GM10266 (cell line): ENCODE results near the gene ATL3.
"Not testable (repeated sequence)": the region's sequence is repeated elsewhere in the genome, so short reads cannot be mapped to it uniquely, and the experiment has no call there.

Experiments
- DNase-seq: peaks from one replicate; pipeline ENCODE4 v3.0.0; 2012; ENCODE audit errors: extremely low spot score
- CTCF ChIP-seq: IDR thresholded peaks from 2 replicates; pipeline ENCODE4 v1.5.1; 2012; ENCODE audit warnings: mild to moderate bottlenecking, low read depth; ENCODE audit not compliant: control insufficient read depth, insufficient read depth; ENCODE audit errors: missing control alignments

The ATL3 gene

GRCh38 chr11:63687845-63688244, 16.7 kb upstream of the ATL3 start:
- DNase-seq, result no peak
- TF ChIP-seq CTCF, result no peak

DNA sequence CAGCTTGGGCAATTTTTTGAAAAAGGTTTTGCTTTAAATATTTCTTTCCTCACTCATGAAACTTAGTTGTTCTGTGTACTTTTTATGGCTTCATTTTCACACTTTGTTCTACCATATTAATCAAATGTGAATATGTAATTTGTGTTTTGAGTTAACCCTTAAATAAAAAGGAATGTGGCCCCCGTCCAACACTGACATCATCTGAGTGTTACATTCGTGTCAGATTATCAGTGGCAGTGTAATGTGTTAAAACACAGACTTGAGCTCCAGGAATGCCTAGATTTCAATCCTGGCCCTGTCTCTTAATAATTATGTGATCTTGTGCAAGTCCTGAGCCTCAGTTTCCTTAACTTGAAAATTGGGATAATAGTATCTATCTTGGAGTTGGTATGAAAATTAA, 15.8 kb upstream of the ATL3 start:
- no peak for TF ChIP-seq CTCF
- DNase-seq, result no peak

- not testable (repeated sequence) for DNase-seq
Observed at GRCh38 chr11:63685158-63685721, 14.1 kb upstream of the ATL3 start.

DNA sequence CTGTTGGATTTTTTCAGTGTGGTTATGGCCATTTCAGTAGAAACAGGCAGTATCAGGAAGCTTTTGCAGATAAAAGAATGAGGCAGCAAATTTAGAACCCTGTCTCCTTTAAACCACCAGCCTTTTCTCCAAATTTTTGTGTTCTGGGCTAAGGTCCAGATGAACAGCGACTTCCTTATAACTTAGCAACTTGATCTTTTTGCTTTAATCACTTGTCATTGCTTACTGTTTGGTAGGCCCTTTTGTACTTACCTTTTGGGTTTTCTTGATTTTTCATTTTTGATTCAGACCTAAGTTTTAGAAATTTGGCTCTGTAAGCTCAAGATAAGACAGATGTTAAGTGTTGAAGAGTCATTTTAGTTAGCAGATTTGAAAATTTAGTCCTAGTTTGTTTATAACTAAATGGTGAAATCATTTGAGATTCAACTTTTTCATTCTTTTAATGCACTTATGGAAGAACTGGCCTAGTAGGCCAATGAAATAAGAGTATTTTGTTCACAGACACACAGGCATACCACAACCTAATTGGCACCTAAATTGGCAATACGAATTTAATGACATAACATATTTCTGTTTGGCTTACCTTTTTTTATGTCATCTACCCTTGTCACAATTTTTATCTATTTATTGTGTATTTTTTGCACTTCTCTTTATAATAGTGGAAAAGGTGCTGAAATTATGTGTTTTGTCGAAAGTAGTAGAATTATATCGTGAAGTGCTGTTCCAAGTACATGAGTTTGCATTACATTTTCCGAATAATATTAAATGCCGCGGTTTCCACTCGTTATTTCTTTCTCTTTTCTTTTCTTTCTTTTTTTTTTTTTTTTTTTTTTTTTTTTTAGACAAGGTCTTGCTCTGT, 12.2 kb upstream of the ATL3 start:
- no peak for DNase-seq
- no peak for TF ChIP-seq CTCF

GRCh38 chr11:63682066-63683021, 11.2 kb upstream of the ATL3 start:
- no peak for DNase-seq
- TF ChIP-seq CTCF, result no peak

DNA sequence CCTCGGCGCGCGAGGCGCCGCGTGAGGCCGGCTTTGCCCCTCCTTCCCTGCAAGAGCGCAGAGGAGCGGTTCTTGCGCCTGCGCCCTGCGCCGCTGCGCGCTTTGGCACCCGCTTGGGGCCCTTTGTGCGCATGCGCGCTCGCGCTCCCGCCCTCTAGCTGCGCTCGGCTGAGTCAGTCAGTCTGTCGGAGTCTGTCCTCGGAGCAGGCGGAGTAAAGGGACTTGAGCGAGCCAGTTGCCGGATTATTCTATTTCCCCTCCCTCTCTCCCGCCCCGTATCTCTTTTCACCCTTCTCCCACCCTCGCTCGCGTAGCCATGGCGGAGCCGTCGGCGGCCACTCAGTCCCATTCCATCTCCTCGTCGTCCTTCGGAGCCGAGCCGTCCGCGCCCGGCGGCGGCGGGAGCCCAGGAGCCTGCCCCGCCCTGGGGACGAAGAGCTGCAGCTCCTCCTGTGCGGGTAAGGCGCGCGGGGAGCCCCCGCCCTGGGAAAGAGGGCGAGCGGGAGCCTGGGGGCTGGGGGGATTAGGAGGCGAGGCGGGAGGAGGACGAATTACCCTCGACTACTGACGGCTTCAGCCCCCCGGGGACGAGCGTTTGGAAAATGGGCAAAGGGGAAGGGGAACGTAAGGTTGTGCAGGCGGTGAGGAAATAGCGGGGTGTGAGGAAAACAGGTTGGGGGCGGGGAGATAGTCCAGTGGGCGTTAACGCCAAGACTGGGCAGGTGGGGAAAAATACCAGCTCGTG, 10.3 kb upstream of the ATL3 start, which contains the start of gene RTN3:
RTN3 (plus strand) TSS at position 180 of the 745 bp plus-strand sequence; CDS start at position 317, 137 bp downstream.
- TF ChIP-seq CTCF, result no peak
- DNase-seq, result peak; percentile 96

DNA sequence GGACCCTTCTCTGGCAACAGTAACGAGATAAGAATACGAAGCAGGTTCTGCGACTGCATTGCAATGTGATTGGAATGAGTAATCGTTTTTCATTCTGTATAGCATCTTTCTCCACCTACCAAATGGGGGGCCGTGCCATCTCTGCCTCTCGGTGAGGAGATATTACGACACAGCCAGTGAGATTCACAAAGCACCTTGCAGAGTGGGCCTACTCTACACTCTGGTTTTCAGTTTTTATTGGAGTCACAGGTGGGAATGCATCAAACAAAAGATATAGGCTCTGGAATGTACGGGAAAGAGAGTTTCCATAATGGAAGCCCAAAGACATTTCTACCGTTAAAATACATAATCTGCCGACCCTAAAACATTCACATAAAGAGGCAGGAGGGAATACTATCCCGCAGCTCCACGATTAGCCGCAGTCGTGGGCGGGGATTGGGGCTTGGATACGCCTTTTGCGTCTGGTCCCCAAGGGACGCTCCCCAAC, 9.7 kb upstream of the ATL3 start:
- no peak for TF ChIP-seq CTCF
- DNase-seq, result no peak
